Omental fat pad (tissue), 4 donors: Measurements from ENCODE around the gene RAPSN. TPM values are rescaled to one million over a fixed set of nuclear protein-coding genes. Genes with fewer than 3 reads are reported as not detected.

Experiments
- ATAC-seq: fragments of 150-250 bp; one replicate; pipeline ENCODE4 v1.9.1; 2016; ENCODE audit warnings: mild to moderate bottlenecking, moderate library complexity; ENCODE audit not compliant: low FRiP score
- DNase-seq: peaks from one replicate; pipeline ENCODE4 v3.0.0-alpha.2; 2019; ENCODE audit warnings: low spot score
- total RNA-seq, 4 donors: library from RNA; depleted of rRNA; stranded (reverse); fragments of >200 nt; gene quantifications; one replicate each; pipeline ENCODE4 v1.1.0, GENCODE V29; 2016
- TF ChIP-seq, protein P1 (sequence below), 3 donors: fragments of 450-650 bp; IDR thresholded peaks; one replicate each; pipeline ENCODE4 v1.5.1; 2016 to 2017; ENCODE audit warnings: antibody characterized with exemption in 3 of 3, mild to moderate bottlenecking in 3 of 3, moderate library complexity in 2 of 3

The RAPSN gene
- total RNA-seq, 4 donors from 2014 or later: 0.24 to 0.37 TPM; not detected in 2

DNA sequence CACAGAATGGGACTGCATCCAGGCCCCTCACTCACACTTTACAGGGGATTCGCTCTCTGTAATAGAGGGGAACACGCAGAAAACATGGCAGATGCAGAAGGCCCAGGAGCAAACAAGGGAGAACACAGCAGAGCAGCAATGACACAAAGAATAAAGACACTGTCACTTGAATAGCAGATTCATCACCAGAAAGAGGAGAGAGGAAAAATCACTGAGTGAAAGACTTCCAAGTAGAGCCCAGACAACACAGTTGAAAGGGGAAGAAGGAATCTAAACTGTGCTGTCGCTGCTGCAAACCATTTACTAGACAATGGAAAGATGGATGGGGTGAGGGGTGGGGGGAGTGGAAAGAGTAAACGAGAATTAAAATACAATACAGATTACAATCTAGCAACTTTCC, 28.8 kb upstream of the RAPSN start:
- ATAC-seq: no peak
- TF ChIP-seq, protein P1, sequence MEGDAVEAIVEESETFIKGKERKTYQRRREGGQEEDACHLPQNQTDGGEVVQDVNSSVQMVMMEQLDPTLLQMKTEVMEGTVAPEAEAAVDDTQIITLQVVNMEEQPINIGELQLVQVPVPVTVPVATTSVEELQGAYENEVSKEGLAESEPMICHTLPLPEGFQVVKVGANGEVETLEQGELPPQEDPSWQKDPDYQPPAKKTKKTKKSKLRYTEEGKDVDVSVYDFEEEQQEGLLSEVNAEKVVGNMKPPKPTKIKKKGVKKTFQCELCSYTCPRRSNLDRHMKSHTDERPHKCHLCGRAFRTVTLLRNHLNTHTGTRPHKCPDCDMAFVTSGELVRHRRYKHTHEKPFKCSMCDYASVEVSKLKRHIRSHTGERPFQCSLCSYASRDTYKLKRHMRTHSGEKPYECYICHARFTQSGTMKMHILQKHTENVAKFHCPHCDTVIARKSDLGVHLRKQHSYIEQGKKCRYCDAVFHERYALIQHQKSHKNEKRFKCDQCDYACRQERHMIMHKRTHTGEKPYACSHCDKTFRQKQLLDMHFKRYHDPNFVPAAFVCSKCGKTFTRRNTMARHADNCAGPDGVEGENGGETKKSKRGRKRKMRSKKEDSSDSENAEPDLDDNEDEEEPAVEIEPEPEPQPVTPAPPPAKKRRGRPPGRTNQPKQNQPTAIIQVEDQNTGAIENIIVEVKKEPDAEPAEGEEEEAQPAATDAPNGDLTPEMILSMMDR (IDR thresholded peaks at IDR 0.05): no peak
- DNase-seq: no peak

DNA sequence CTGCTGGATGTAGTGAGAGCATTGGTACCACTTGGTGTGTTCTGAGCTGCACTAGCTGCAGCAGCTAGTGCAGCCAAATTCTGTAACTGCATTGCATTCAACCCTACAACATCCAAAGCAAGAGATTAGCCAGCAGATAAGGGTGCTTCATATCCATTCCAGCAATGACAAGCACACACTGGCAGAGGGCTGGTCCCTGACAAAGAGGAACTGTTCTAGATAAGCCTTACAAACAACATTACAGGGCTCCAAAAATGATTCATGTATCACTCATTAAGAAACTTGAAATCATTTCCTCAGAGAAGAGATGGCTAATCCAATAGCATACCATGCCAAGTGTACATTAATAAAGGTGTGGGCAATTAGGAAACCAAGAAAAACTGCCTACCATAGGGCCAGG, 28.4 kb upstream of the RAPSN start:
- TF ChIP-seq, protein P1 (IDR thresholded peaks at IDR 0.05): no peak
- no peak for DNase-seq
- peak; percentile 21 for ATAC-seq

DNA sequence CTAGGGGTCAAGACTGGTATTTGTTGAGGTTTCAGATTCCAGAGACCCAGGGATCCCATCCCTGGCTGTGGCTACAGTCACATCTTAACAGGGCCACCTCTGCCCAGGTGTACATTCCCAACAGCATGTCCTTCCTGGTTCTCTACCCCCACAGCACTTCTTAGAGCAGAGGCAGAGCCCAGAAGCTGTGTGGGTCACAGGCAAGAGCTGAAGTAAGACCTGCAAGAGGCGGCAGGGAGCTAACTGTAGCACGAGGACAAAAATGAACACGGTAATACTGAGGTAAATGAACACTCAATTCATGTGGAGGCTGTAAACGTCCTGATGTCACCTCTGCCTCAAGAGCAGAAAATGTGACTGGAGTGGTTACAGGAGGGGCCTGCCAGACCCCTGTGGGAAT, 21.7 kb upstream of the RAPSN start:
- DNase-seq (no peak), ATAC-seq (no peak)
- TF ChIP-seq, protein P1 (IDR thresholded peaks at IDR 0.05): no peak

DNA sequence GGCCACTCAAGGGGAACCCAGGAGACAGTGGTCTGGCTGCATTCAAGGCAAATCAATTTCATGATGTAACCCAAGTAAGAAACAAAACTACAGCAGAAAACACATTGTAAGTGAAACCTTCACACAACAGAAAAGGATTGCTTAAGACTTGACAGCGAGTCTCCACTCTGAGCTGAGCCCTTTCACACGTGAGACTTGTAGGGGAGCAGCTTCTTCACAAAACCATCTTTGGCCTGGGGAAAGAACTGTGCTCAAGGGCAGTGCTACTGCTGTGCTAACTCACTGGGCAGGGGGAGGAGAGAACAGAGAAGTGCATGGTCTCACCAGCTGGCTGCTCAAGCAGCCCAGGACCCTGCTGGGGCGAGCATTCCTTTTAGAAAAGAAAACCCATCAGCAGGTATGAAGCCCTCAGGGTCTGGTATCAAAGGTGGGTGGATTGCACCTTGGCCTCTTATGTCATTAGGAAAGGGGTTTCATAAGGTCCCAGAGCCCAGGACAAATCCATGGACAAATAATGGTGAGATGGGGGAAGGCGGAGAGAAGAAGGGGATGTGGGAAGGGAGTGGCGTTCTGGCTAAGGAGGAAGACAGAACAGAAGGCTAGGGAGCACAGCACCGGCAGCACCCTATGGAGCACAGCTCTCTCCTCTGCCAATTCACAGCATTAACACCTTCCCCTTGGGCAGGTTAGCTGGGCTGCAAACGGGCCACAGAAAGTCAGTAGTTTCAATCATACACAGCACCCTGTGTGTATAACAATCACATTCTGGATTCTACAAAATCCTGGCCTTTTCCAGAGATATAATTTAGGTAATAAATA, 20.6 kb upstream of the RAPSN start:
- DNase-seq (no peak), ATAC-seq (no peak)
- TF ChIP-seq, protein P1 (IDR thresholded peaks at IDR 0.05): no peak

DNA sequence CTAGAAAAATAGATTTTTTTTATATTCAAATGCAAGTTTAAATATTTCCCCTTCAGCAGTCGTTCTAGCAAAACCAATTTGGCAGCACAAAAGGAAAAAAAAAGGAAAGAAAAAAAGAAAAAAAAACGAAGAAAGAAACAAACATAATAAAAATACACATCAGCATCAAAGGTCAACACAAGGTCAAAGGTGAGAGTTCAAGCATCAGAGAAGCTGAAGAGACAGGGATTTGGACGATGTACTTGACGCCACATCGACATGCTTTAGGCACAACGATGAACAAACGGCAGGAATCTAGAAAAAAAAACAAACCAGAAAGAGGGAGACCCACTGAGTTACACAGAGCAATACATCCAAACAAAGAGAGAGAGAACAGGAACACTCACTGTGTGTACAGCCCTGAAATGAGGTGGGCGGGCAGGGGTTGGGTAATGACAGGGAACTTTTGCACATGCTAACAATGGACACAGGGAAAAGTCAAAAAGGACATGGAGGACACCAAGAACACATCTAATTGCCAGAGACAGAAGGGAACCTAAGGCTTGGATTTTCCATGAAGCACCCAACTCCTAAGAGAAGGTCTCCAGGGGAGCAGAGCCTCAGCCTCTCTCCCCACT, 19.8 kb upstream of the RAPSN start:
- TF ChIP-seq, protein P1 (IDR thresholded peaks at IDR 0.05): no peak
- DNase-seq (no peak), ATAC-seq (no peak)

DNA sequence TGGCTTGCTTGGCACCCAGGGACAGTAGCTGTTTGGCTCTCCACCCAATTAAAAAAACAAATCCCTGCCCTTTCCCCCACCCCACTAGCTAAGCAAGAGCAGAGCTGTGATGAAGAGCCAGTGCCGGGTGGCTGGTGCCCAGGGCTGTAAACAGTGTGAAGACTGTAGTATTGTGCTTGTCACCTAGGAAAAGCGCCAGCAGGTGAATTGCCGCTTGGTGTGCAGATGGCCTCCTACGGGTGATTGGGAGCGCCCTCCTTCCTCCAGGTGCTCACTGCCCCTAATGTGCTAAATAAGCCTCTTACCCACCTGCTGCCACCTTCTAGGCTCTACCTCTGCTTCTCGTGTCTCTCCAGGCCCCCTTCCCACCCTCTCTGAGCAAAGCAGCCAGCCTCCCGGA, 18.4 kb upstream of the RAPSN start:
- TF ChIP-seq, protein P1 (IDR thresholded peaks at IDR 0.05): no peak
- ATAC-seq (no peak), DNase-seq (no peak)
